ENCODE data around the gene RPAP2.
"Not testable (repeated sequence)": the region's sequence is repeated elsewhere in the genome, so short reads cannot be mapped to it uniquely, and the experiment has no call there.

The RPAP2 gene

GRCh38 chr1:92324784-92325183, 25.9 kb downstream of the RPAP2 start:
- DNase-seq, result no peak

- no peak for DNase-seq
Measured at GRCh38 chr1:92326681-92327080, 27.8 kb downstream of the RPAP2 start.

GRCh38 chr1:92327794-92328193, 28.9 kb downstream of the RPAP2 start:
- DNase-seq, result no peak

- DNase-seq, result no peak
Measured at GRCh38 chr1:92329347-92330129, 30.7 kb downstream of the RPAP2 start.

- DNase-seq, result no peak
Measured at GRCh38 chr1:92333668-92334067, 34.8 kb downstream of the RPAP2 start.

- no peak for DNase-seq
Measured at GRCh38 chr1:92340154-92340553, 41.3 kb downstream of the RPAP2 start.

GRCh38 chr1:92342401-92342800, 43.5 kb downstream of the RPAP2 start:
- no peak for DNase-seq

GRCh38 chr1:92343061-92343460, 44.2 kb downstream of the RPAP2 start:
- DNase-seq, result no peak

- DNase-seq, result no peak
Measured at GRCh38 chr1:92346866-92347640, 48.2 kb downstream of the RPAP2 start.

GRCh38 chr1:92352856-92353255, 54.0 kb downstream of the RPAP2 start:
- DNase-seq, result no peak

- no peak for DNase-seq
Measured at GRCh38 chr1:92354259-92354658, 55.4 kb downstream of the RPAP2 start.

- DNase-seq, result no peak
Measured at GRCh38 chr1:92356956-92357355, 58.1 kb downstream of the RPAP2 start.

- DNase-seq, result not testable (repeated sequence)
Measured at GRCh38 chr1:92359382-92359781, 60.5 kb downstream of the RPAP2 start.

GRCh38 chr1:92359986-92360385, 61.1 kb downstream of the RPAP2 start:
- DNase-seq, result no peak

- no peak for DNase-seq
Measured at GRCh38 chr1:92362970-92363369, 64.1 kb downstream of the RPAP2 start.

GRCh38 chr1:92363401-92363800, 64.5 kb downstream of the RPAP2 start:
- no peak for DNase-seq

GRCh38 chr1:92365378-92366039, 66.7 kb downstream of the RPAP2 start:
- DNase-seq, result no peak

- peak; percentile 60 for DNase-seq
Measured at GRCh38 chr1:92366040-92366395, 67.2 kb downstream of the RPAP2 start.

GRCh38 chr1:92367496-92367895, 68.6 kb downstream of the RPAP2 start:
- DNase-seq, result no peak

GRCh38 chr1:92372164-92372563, 73.3 kb downstream of the RPAP2 start:
- DNase-seq, result no peak

GRCh38 chr1:92374223-92374622, 75.4 kb downstream of the RPAP2 start:
- no peak for DNase-seq

GRCh38 chr1:92376345-92376744, 77.5 kb downstream of the RPAP2 start:
- DNase-seq, result no peak

GRCh38 chr1:92377991-92378390, 79.1 kb downstream of the RPAP2 start:
- not testable (repeated sequence) for DNase-seq

GRCh38 chr1:92380867-92381266, 82.0 kb downstream of the RPAP2 start:
- DNase-seq, result no peak
